Amygdala (tissue), 56 donors: ENCODE data around the gene ZNF652.
"Not testable (repeated sequence)": the region's sequence is repeated elsewhere in the genome, so short reads cannot be mapped to it uniquely, and the experiment has no call there.

ENCODE experiments used
- DNase-seq, 56 donors: peaks; one replicate each; lab custom pipeline; 2025; lab: John Stamatoyannopoulos, UW

ZNF652 gene

DNA sequence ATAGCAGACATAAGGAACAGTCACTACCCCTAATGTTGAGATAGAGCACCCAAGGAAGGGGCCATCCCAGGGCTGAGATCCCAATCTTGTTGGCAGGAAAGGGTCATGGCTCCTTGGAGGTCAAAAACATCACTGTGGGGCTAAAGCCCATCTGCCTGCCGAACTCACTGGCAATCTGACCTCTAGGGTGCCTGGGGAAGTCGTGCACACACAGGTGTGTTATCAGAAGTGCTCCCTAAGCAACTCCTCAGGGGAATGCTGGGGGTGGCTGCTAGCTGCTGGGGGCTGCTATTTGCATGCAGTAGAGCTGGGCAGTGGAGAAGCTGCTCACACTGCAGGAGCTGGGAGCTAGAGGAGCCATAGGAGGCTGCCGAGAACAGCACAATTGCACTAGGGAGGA lies 84.0 kb downstream of the ZNF652 start:
- no peak for DNase-seq

DNA sequence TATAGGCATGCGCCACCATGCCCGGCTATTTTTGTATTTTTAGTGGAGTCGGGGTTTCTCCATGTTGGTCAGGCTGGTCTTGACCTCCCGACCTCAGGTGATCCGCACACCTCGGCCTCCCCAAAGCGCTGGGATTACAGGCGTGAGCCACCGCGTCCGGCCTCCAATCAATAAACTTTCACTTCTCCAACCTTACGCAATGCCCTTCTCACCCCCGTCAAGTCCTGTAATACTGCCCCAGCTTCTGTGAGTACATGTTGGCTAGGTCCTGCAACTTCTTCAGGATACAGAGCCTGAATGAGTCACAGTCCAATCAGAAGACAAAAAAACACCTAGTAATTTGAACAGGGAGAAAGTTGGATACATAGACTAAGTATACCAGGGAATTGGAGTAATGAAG lies 84.4 kb downstream of the ZNF652 start:
- no peak for DNase-seq

DNA sequence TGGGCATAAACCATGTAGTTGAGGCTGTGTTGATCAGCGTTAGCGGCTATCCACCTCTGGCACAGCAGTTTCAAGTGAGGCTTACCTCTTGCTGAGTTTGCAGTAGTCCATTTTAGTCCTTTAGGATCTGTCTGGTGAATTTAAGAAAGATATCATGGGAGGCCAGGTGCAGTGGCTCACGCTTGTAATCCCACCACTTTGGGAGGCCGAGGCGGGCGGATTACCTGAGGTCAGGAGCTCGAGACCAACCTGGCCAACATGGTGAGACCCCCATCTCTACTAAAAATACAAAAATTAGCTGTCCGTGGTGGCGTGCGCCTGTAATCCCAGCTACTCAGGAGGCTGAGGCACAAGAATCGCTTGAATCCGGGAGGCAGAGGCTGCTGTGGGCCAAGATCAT lies 86.1 kb downstream of the ZNF652 start:
- DNase-seq, result not testable (repeated sequence)

DNA sequence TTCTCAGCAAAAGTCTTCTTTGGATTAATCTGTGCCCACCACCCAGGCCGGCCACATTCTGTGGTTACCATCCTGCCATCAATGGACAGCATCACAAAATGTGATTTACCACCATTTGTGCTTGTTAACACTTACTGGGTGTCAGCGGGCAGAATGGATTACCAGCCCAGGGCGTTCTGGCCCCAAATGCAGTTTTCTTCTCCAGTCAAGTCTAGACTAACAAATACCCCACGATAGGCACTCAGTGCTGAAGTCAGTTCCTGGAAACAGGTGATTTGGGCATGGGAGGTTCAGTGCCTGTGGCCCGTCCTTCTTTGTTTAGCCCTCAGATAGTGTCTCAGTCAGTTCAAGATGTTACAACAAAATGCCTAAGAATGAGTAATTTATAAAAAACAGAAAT lies 92.7 kb downstream of the ZNF652 start:
- no peak for DNase-seq

DNA sequence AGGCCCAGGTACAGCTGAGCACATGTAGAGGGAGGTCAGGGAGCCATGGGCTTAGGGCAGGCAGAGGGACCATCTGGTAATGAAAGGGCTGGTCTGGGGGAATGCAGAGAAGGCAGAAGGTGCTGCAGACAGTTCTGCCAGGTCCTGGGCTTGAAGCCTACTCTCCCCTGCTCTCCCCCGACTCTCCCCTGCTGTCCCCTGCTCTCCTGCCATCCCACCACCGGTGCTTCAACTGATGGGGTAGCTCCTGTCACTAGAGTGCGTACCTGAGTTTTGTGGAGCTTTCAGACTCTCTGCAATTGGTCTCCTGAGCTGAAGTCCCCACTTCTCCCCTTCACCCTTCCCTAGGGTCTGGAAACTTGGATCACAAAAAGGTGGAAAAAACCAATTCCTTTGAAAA lies 94.1 kb downstream of the ZNF652 start:
- no peak for DNase-seq

DNA sequence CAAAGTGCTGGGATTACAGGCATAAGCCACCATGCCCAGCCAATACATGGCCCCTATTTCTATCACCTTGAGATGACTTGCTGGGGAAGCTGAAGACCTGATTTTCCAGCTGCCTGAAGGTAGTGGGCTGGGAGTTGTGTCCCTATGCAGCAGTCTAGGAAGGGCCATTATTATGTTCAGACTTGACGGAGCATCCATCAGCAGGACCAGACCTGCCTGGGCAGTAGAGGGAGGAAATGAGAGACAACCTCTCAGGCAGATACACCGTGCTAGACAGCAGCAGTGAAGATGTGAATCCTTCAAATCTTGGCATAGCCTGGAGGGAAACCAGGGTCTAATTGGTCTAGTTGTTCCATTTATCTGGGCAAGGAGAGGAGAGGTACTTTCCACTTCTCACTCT lies 95.8 kb downstream of the ZNF652 start:
- DNase-seq, result no peak

DNA sequence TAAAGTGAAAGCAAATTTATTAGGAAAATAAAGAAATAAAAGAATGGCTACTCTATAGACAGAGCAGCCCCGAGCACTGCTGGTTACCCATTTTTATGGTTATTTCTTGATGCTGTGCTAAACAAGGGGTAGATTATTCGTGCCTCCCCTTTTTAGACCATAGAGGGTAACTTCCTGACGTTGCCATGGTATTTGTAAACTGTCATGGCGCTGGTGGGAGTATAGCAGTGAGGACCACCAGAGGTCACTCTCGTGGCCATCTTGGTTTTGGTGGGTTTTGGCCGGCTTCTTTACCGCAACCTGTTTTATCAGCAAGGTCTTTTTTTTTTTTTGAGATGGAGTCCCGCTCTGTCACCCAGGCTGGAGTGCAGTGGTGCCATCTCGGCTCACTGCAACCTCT lies 100.5 kb downstream of the ZNF652 start:
- DNase-seq, result not testable (repeated sequence)

DNA sequence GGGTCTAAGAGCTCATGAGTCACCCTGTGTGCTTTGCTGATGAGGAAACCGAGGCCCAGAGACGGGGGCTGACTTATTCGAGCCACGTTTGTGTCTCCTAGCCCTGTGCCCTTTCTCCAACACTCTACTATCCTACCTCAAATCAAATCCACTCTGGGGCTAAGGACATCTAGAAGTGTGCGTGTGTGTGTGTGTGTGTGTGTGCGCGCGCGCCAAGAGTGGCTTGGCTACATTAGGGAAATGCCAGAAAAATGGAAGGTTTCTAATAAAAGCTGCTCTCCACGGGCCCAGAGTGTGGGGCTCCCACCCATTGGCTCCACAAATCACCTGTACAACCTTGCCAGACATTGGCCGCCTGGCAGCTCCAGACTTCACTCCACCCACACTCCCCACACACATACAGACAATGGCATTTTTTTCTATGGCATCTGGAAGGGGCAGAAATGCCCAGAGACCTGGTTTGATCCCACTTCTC lies 101.2 kb downstream of the ZNF652 start:
- no peak for DNase-seq

DNA sequence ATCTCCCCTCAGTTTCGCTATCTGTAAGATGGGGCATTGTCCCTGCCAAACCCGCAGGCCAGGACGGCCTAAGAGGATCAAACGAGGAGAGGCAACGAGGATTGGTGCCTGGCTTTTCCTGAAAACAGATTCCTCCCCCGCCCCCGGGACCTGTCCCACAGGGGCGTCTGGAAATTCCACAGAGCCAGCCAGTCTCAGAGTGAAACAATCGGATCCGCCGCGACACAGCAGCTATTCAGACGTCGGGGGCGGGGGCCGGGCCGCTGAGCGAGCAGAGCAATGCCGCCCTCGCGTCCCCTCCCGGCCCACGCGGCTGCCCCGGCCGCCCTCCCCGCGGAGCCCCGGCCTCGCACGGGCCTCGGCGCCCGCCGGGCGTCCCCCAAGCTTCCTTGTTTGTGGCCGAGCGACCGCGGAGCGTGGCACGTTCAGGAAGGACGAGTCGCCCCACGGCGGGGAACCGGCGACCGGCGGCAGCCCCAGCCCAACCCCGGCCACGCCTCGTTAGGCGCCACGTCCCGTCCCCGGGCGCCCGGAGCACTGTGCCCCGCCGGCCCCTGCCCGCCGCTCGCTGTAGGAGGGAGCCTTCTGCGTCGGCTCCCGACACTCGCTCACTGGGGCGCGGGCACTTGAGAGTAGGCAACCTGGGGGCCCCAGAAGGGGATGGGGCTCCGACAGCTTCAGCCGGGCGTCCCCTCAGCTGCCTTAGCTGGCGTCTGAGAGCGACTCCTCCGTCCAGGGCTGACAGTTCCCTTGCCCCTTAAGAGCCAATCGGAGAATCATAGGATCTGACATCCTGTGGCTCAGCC lies 101.8 kb downstream of the ZNF652 start:
- DNase-seq, result peak in 12 of 56 donors; percentile 1 to 47 (median 13)

DNA sequence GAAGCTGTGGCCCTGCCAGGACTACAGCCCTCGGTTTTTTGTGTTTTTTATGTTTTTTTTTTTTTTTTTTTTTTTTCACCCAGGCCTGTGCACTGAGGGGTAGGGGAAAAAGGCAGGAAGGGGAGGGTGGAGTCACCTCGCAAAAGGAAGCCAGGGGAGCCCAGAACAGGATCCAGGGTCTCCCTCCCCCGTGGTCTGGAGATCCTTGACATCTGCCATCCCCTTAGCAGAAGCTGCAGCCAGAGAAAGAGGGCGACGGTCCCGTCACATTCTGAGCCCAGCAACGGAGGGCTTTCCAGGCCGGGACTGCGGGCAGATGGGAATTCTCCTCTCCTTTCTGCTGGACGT lies 102.4 kb downstream of the ZNF652 start:
- no peak for DNase-seq

DNA sequence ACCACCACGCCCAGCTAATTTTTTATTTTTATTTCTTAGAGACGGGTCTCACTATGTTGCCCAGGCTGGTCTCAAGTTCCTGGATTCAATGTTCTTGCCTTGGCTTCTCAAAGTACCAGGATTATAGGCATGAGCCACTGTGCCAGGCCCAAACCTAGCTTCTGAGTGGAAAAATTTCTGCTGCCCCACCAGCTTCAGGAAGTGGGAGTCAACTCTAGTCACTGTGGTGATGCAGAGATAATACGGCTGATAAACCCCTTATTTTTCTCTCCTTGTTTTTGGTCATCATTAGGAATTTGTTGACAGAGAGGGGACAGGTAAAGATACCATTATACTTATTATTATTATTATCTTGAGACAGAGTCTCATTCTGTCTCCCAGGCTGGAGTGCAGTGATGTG lies 103.7 kb downstream of the ZNF652 start:
- DNase-seq, result no peak

DNA sequence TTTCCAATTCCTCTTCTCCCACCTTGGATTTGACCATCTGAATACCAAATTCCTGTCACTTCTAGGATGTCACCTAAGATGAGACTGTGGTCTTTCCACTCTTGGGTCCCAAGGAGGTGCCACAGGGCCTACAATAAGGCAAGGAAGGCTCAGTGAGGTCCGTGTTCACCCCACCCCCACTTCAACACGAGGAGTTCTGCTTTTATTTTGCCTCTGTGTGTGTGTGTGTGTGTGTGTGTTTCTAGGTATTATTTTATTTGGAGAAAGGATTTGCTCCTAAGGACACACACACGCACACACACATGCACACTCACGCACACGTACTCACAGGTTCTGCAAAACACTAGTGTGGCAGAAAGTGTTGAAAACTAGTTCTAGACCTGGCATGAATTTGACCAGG lies 106.9 kb downstream of the ZNF652 start:
- no peak for DNase-seq

DNA sequence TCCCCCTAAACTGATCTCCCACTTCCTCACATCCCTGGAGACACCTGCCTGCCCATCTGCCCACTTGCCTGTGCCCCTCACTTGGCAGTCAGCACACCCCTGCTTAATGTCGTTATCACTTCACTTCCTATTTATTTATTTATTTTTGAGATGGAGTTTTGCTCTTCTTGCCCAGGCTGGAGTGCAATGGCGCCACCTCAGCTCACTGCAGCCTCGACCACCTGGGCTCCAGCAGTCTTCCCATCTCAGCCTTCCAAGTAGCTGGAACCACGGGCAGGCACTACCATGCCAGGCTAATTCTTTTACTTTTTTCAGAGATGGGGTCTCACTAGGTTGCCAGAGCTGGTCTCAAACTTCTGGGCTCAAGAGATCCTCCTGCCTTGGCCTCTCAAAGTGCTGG lies 108.0 kb downstream of the ZNF652 start:
- DNase-seq, result no peak

DNA sequence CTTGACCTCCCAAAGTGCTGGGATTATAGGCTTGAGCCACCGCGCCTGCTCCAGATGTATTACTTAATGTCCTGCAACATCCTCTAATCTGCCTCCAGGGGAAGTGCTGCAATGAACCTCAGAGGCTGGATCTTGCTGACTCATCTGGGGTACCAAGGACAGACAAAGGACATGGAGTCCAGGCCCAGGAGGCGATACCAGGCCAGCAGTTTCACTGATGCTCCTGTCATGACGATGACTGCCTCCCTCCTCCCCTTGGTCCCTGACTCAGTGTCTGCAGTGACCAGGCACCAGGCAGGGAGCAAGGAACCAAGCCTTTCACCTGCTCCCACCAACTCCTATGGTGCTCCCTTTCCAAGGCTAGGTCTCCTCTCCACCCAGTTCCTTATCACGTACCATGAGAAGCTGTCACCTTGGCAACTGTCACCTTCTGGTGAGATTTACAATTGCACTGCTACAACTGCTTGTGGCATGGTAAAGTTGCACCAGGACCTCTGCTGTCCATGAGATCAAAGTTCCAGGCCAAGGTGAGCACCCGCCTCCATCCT lies 109.8 kb downstream of the ZNF652 start:
- DNase-seq, result no peak

DNA sequence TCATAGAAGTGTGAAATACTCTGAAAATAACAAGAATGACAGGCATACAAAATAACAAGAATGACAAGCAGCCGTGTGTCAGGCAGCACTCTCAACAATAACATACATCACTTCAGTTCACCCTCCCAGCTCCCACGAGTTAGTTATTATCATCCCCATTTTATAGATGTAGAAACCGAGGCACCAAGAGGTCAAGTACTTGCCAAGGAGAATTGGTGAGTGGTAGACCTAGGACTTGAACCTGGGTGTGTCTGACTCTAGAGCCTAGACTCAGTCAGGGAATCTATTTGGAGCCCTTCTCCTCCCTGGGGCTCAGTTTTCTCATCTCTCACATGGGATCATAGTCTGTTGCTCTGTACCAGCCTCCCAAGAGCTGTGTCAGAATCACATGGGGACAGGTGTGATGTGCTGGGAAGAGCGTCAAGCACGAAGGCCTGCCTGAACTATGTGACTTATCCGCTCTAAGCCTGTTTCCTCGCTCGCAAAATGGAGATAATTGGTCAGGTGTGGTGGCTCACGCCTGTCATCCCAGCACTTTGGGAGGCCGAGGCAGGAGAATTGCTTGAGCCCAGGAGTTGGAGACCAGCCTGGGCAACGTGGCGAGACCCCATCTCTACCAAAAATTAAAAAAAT lies 112.0 kb downstream of the ZNF652 start:
- no peak for DNase-seq

DNA sequence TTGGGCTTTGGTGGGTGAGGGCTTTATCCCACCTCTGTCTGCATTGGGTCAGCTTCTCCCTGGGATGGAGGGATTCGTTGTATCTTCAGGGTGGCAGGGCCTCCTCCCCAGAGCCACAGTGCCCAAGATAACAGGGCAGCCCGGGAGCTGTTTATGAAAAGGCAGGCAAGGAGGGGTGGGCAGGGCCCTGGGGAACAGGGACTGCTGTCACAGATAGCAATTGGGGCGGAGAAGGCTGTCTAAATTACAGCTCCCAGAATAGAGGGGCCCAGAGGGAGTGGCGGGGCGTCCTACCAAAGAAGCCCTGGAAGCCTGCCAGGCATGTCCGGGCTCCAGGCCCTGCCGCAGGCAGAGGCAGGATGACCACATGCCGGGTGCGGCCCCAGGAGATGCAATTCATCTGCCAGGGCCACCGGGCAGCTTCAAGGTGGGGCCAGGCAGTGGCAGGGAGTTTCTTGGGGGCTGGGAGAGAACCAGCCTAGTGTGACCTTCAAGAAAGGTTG lies 112.7 kb downstream of the ZNF652 start:
- peak in 7 of 56 donors; percentile 3 to 12 (median 7) for DNase-seq

DNA sequence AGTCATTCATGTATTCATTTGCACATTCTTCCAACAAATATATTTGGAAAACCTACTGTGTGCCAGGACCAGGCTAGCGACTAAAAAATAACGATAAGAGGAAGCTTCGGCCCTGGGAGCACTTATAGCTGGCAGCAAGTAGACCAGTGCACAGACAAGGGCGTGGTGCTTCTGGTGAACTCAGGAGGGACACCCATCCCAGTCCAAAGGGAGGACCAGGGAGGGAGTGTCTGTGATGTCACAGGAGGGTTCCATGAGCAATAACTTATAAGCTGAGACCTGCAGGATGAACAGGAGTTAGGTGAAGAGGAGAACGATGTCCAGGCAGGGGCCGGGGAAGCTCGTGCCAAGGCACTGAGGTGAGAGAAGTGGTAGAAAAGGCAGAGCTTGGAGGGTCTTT lies 114.1 kb downstream of the ZNF652 start:
- DNase-seq, result no peak

DNA sequence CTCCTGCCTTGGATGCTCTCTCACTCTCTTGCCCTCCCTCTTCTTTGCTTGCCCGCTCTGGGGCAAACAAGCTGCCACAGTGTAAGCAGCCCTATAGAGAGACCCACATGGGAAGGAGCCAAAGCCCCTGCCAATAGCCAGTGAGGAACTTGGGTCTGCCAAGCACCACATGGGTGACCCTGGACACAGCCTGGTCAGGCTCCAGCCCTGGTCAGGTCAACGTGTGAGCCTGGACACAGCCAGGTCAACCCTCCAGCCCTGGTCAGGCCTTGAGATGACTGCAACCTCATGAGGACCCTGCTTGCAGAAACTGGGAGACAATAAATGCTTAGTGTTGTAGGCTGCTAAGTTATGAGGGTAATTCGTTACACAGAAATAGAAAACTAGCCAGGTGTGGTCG lies 117.2 kb downstream of the ZNF652 start:
- DNase-seq, result no peak
